PFSK-1 (cell line): ENCODE measurements around the gene STIL.

Experiments
- POLR2AphosphoS5 ChIP-seq: IDR thresholded peaks from 2 replicates; pipeline ENCODE4 v1.6.1; 2012; ENCODE audit warnings: low read depth, mild to moderate bottlenecking, control low read depth, low read length, moderate library complexity
- REST ChIP-seq, 2 experiments: IDR thresholded peaks; 2 replicates each; pipeline versions ENCODE4 v1.6.1 to v1.8.0; 2011 to 2012; ENCODE audit warnings: low read depth in 2 of 2, low read length in 2 of 2, control low read depth in 1 of 2, inconsistent platforms in 1 of 2, mild to moderate bottlenecking in 1 of 2, moderate library complexity in 1 of 2; ENCODE audit not compliant: insufficient read depth in 1 of 2
- SIN3A ChIP-seq: IDR thresholded peaks from 2 replicates; pipeline ENCODE4 v1.6.1; 2012; ENCODE audit warnings: mild to moderate bottlenecking, low read length, moderate library complexity, borderline replicate concordance; ENCODE audit not compliant: insufficient read depth
- TAF1 ChIP-seq: IDR thresholded peaks from 2 replicates; pipeline ENCODE4 v1.6.1; 2012; ENCODE audit warnings: low read length, control low read depth, borderline replicate concordance; ENCODE audit not compliant: insufficient read depth

- TF ChIP-seq POLR2AphosphoS5: no peak
- no peak for TF ChIP-seq REST (IDR thresholded peaks at IDR 0.05; ENCODE audit: insufficient read depth in 1 of 2, low read depth in 2 of 2, low read length in 2 of 2)
- no peak for TF ChIP-seq TAF1
- no peak for TF ChIP-seq SIN3A
Measured at GRCh38 chr1:47231301-47232186, 82.4 kb downstream of the STIL start.
